Measurements from ENCODE around the gene IGFBP4. TPM values are rescaled to one million over a fixed set of nuclear protein-coding genes. Genes with fewer than 3 reads are reported as not detected.

IGFBP4 gene
- total and polyA plus RNA-seq, 4 donors = 74.1 to 649 (median 238) TPM

GRCh38 chr17:40417609-40418427, 25.4 kb upstream of the IGFBP4 start, which contains the start of gene TOP2A:
Gene TOP2A (minus strand): TSS chr17:40417896. CDS start chr17:40417791, 105 bp downstream.
- Histone ChIP-seq H3K4me3 (ENCODE audit: low read depth in 1 of 3, low read length in 3 of 3) (peak within 1 kb of the TSS; percentile 51 to 66 (median 57)), H3K36me3 (ENCODE audit: control insufficient read depth in 4 of 4, insufficient read depth in 3 of 4, low read depth in 1 of 4, low read length in 3 of 4) (no peaks in the 10 kb centered on the region), H3K4me1 (ENCODE audit: control insufficient read depth in 4 of 4, insufficient read depth in 4 of 4, low read length in 3 of 4) (peaks cover 1 to 14% (median 8%) of the 10 kb centered on the region in 4 donors), H3K27me3 (ENCODE audit: control insufficient read depth in 4 of 4, insufficient read depth in 4 of 4, low read length in 3 of 4) (no peaks in the 10 kb centered on the region), H3K27ac (ENCODE audit: low read depth in 1 of 2, low read length in 2 of 2) (peak within 1 kb of the TSS in 1 of 2 donors; percentile 14), H3K9ac (ENCODE audit: low read depth in 1 of 2, low read length in 2 of 2) (peak within 1 kb of the TSS in 1 of 2 donors; percentile 55), H3K9me3 (ENCODE audit: control insufficient read depth in 4 of 4, low read length in 3 of 4) (no peaks in the 10 kb centered on the region)
- under 1% methylated on average over 49 of the region's 49 CpGs for WGBS
- peak; percentile 99 for DNase-seq (ENCODE audit: low spot score)
- TF ChIP-seq RXRA (IDR thresholded peaks at IDR 0.05) (peak; percentile 50 to 62), GABPA (IDR thresholded peaks at IDR 0.05 in 1 of 2, conservative IDR thresholded peaks at IDR 0.05 in 1 of 2) (peak in 1 of 2 donors; percentile 63), JUND (IDR thresholded peaks at IDR 0.05) (peak in 1 of 2 donors; percentile 27), RAD21 (IDR thresholded peaks at IDR 0.05) (no peak), MAX (IDR thresholded peaks at IDR 0.05) (no peak), YY1 (IDR thresholded peaks at IDR 0.05) (peak; percentile 20), ZBTB33 (IDR thresholded peaks at IDR 0.05) (peak; percentile 89), CTCF (IDR thresholded peaks at IDR 0.05; ENCODE audit: low read depth, low read length, missing input control) (no peak), SP1 (IDR thresholded peaks at IDR 0.05) (peak; percentile 100), FOXA1 (IDR thresholded peaks at IDR 0.05) (no peak), TAF1 (conservative IDR thresholded peaks at IDR 0.05) (no peak)
- TF ChIP-seq, protein P1, sequence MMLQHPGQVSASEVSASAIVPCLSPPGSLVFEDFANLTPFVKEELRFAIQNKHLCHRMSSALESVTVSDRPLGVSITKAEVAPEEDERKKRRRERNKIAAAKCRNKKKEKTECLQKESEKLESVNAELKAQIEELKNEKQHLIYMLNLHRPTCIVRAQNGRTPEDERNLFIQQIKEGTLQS (IDR thresholded peaks at IDR 0.05) = no peak

GRCh38 chr17:40418428-40418706, 24.9 kb upstream of the IGFBP4 start:
- Histone ChIP-seq H3K9ac (ENCODE audit: low read depth in 1 of 2, low read length in 2 of 2) (no peak overlapping the region), H3K27ac (ENCODE audit: low read depth in 1 of 2, low read length in 2 of 2) (peak overlapping the region in 1 of 2 donors; percentile 14), H3K4me3 (ENCODE audit: low read depth in 1 of 3, low read length in 3 of 3) (peak overlapping the region; percentile 36 to 66 (median 45)), H3K27me3 (ENCODE audit: control insufficient read depth in 4 of 4, insufficient read depth in 4 of 4, low read length in 3 of 4) (no peaks in the 10 kb centered on the region), H3K4me1 (ENCODE audit: control insufficient read depth in 4 of 4, insufficient read depth in 4 of 4, low read length in 3 of 4) (peaks cover 1 to 14% (median 8%) of the 10 kb centered on the region in 4 donors), H3K9me3 (ENCODE audit: control insufficient read depth in 4 of 4, low read length in 3 of 4) (no peaks in the 10 kb centered on the region), H3K36me3 (ENCODE audit: control insufficient read depth in 4 of 4, insufficient read depth in 3 of 4, low read depth in 1 of 4, low read length in 3 of 4) (no peaks in the 10 kb centered on the region)
- WGBS = 79% methylated on average over 16 of the region's 16 CpGs
- DNase-seq (ENCODE audit: low spot score) = no peak
- TF ChIP-seq HNF4A (conservative IDR thresholded peaks at IDR 0.05) = no peak
- TF ChIP-seq JUND (IDR thresholded peaks at IDR 0.05) = no peak
- no peak for TF ChIP-seq FOXA1 (IDR thresholded peaks at IDR 0.05)
- no peak for TF ChIP-seq TAF1 (conservative IDR thresholded peaks at IDR 0.05)
- TF ChIP-seq, protein P1 (IDR thresholded peaks at IDR 0.05) = no peak
- TF ChIP-seq SP1 (IDR thresholded peaks at IDR 0.05) = no peak
- TF ChIP-seq MAX (IDR thresholded peaks at IDR 0.05) = no peak
- no peak for TF ChIP-seq YY1 (IDR thresholded peaks at IDR 0.05)
- TF ChIP-seq GABPA (IDR thresholded peaks at IDR 0.05 in 1 of 2, conservative IDR thresholded peaks at IDR 0.05 in 1 of 2) = no peak

All from liver (tissue), 9 donors.